Right renal pelvis (tissue), 4 donors: ENCODE measurements around the gene RCC1. TPM values are rescaled to one million over a fixed set of nuclear protein-coding genes. Genes with fewer than 3 reads are reported as not detected.
"Not testable (repeated sequence)": the region's sequence is repeated elsewhere in the genome, so short reads cannot be mapped to it uniquely, and the experiment has no call there.

Experiments used
- DNase-seq, 4 donors: peaks; one replicate each; pipeline ENCODE4 v3.0.0-alpha.2; 2013; ENCODE audit warnings: low read depth in 4 of 4, low spot score in 3 of 4, missing footprints in 1 of 4
- polyA plus RNA-seq, 4 donors: library from polyadenylated mRNA; unstranded; fragments of 120-200 nt; gene quantifications; one replicate each; pipeline ENCODE4 v1.2.1, GENCODE V29; 2013; ENCODE audit not compliant: insufficient read length in 4 of 4

Gene RCC1
- polyA plus RNA-seq, 4 donors, result 31.5 to 37.4 (median 35.6) TPM

GRCh38 chr1:28510273-28510969 lies 4.6 kb downstream of the RCC1 start:
- DNase-seq, result no peak

GRCh38 chr1:28510970-28511440 lies 5.2 kb downstream of the RCC1 start:
- no peak for DNase-seq

- no peak for DNase-seq
Observed at GRCh38 chr1:28512058-28512611, 6.3 kb downstream of the RCC1 start.

GRCh38 chr1:28514445-28514933 lies 8.6 kb downstream of the RCC1 start:
- DNase-seq, result not testable (repeated sequence)

GRCh38 chr1:28516518-28516956 lies 10.7 kb downstream of the RCC1 start:
- no peak for DNase-seq

- DNase-seq, result no peak
Observed at GRCh38 chr1:28517649-28517999, 11.8 kb downstream of the RCC1 start.

- DNase-seq, result peak; percentile 74 to 85 (median 79)
Observed at GRCh38 chr1:28518000-28518744, 12.3 kb downstream of the RCC1 start.

- no peak for DNase-seq
Observed at GRCh38 chr1:28518745-28519341, 13.0 kb downstream of the RCC1 start.

- no peak for DNase-seq
Observed at GRCh38 chr1:28519946-28520725, 14.3 kb downstream of the RCC1 start.

- not testable (repeated sequence) for DNase-seq
Observed at GRCh38 chr1:28520796-28521195, 15.0 kb downstream of the RCC1 start.

GRCh38 chr1:28521502-28522164 lies 15.8 kb downstream of the RCC1 start:
- no peak for DNase-seq

- not testable (repeated sequence) for DNase-seq
Observed at GRCh38 chr1:28522537-28522936, 16.7 kb downstream of the RCC1 start.

GRCh38 chr1:28525002-28525642 lies 19.3 kb downstream of the RCC1 start:
- not testable (repeated sequence) for DNase-seq

GRCh38 chr1:28526886-28527285 lies 21.0 kb downstream of the RCC1 start:
- DNase-seq, result no peak

GRCh38 chr1:28530456-28530855 lies 24.6 kb downstream of the RCC1 start:
- DNase-seq, result no peak

GRCh38 chr1:28534671-28535070 lies 28.8 kb downstream of the RCC1 start:
- DNase-seq, result no peak

GRCh38 chr1:28535180-28535579 lies 29.3 kb downstream of the RCC1 start:
- no peak for DNase-seq

GRCh38 chr1:28537457-28538199 lies 31.8 kb downstream of the RCC1 start:
- no peak for DNase-seq

- no peak for DNase-seq
Observed at GRCh38 chr1:28538286-28538685, 32.4 kb downstream of the RCC1 start.
